LNCAP (cell line): ENCODE measurements around the gene MIR17HG.

Experiments used
- TF ChIP-seq, protein P1 (sequence below): fragments of 450-650 bp; IDR thresholded peaks from 2 replicates; pipeline ENCODE4 v1.5.1; 2017; ENCODE audit warnings: mild to moderate bottlenecking

Gene MIR17HG

DNA sequence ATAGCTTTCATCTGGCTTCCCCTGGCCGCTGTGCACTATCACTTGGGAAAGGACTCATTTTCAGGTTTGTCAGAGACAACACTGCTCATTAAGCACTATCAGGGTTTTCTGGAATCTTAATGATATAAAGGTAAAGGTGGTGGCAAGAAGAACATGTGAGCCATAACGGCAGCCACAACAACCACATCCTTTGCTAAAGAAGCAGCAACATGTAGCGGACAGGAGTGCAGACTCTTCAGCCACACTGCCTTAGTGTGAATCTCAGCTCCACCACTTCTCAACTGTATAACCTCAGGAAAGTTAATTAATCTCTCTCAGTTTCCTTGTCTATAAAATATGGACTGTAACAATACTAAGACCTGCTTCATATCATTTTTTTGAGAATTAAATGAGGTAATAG, 24.1 kb upstream of the MIR17HG start:
- TF ChIP-seq, protein P1, sequence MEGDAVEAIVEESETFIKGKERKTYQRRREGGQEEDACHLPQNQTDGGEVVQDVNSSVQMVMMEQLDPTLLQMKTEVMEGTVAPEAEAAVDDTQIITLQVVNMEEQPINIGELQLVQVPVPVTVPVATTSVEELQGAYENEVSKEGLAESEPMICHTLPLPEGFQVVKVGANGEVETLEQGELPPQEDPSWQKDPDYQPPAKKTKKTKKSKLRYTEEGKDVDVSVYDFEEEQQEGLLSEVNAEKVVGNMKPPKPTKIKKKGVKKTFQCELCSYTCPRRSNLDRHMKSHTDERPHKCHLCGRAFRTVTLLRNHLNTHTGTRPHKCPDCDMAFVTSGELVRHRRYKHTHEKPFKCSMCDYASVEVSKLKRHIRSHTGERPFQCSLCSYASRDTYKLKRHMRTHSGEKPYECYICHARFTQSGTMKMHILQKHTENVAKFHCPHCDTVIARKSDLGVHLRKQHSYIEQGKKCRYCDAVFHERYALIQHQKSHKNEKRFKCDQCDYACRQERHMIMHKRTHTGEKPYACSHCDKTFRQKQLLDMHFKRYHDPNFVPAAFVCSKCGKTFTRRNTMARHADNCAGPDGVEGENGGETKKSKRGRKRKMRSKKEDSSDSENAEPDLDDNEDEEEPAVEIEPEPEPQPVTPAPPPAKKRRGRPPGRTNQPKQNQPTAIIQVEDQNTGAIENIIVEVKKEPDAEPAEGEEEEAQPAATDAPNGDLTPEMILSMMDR = no peak

DNA sequence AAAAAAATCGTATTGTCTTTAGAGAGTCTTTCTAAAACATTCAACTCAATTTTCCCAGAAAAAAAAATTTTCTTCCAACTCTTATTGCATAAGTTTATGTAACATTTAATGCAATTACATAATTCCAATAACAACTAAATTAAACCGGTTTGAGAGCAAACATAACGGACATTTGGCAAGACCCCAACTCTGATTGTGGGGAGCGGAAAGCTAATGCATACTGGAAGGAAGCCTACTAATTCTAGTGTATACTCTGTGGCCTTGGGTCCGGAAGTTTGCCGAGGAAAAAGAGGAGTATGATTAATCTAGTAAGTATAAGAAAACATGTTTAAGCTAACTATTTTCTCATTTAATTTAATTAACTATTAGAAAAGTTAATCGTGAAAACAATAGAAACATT, 21.3 kb upstream of the MIR17HG start:
- TF ChIP-seq, protein P1 = no peak

DNA sequence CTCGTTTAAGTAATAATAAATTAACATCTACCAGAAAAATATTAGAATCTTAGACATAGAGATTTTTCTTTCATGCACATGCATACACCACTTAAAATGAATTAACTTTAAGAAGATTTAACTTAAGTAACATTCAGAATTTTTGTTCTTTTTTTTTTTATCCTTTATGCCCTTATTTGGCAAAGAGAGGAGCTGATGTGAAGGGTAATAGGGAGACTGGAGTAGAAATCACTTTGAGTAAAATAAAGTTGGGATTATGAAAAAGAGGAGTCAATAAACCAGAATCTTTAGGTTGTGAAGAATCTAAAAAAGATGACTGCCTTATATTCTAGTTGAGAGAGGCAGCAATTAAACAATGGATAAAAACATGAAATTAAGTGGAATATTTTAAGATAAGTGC, 18.8 kb upstream of the MIR17HG start:
- TF ChIP-seq, protein P1 = no peak

DNA sequence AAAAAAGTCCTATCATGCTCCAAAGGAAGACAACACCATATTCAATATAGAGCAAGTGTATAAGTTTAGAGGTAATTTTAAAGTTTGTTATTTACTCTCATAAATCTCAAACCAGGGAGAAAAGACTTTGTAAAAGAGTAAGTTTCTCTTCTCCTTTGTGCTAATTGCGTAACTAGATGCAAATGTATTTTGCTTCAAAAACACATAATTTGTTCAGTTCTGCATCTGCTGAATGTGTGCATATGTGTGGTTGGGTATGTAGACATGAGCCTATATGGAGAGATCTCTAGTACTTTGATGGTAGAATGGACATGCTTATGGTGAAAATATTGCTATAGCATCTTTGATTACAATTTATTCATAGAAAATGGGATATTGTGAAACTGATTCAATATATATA, 17.8 kb upstream of the MIR17HG start:
- TF ChIP-seq, protein P1 = no peak

DNA sequence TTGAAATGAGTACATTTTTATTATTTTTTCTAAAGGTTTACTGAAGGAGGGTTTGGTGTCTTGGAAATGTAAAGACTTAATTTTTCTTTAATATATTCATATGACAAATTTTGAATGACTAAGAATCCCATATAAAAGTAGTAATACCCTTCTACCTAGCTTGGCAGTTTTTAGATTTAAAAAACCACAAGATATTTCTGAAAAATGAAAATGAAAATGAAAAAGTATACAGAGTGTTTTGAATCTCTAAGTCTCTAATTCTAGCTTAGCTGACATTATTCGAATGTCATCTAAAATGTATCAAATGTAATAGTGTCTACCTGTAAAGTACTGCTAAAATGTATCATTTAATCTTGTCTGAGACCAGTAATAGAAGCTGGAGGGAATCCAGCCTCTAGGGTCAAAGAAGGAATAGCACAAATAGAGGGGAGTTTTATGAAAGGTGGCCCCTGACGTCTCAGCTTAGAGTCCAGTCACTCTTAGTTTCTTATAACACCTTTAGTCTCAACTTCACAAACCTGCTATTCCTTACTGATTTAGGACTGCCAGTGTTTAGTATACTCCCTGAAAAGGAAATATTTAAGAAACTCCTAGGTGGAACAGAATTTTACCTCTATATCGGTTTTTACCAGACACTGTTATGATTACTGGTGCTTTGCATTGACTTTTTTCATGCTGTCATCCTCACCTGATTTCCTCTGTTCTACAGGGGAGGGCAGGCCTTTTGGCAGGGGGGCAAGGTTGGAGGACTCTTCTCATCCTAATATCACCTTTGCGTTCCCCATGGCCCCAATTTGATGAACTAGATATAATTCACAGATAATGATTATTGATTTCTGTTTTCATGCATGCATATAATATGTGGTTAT, 16.2 kb upstream of the MIR17HG start:
- TF ChIP-seq, protein P1 = no peak

DNA sequence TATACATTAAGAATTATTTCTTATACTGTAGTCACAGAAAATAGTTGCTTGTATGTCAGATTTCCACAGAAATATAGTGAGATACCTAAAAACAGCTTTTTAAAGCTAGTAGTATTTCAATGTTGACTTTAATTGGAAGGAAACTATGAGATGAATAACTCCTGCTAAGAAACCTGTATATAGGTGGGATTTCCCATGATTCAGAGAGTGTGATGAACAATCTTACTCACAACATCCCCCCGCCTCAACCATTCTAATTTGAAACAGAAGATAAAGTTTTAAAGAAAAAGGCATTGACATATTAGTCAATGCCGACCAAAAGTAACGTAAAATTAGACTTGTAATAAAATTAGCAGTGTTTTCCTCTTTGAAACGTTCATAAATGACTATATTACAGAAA, 1.4 kb upstream of the MIR17HG start:
- TF ChIP-seq, protein P1 = no peak

DNA sequence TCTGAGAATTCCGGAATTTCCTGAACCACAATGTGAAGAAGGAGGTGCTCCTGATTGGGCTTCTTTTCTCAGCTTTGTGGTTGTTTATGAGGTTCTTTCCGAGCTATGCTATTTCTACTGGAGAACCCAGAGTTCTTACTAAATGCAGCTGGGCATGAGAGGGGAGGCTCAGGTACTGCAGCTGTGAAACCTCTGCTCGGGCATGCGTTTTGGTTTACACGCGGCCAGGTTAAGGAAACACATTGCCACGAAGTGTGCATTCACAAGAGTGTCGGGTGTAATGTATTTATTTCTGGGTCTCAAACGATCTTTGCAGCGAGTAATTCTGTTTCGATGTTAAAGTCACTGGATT, 661 bp upstream of the MIR17HG start:
- TF ChIP-seq, protein P1 = no peak
